ENCODE data around the gene NTNG2. TPM values are rescaled to one million over a fixed set of nuclear protein-coding genes. Genes with fewer than 3 reads are reported as not detected.

The NTNG2 gene
- total RNA-seq, 2 experiments from 2014 or later = 2.2 to 2.4 TPM

GRCh38 chr9:132157347-132158116 lies 4.3 kb upstream of the NTNG2 start:
- Mint-ChIP-seq H3K27ac (no peak overlapping the region), H3K36me3 (ENCODE audit: low read depth) (no peaks in the 10 kb centered on the region), H3K4me1 (ENCODE audit: low read depth) (peaks cover 7% of the 10 kb centered on the region), H3K4me3 (no peak overlapping the region), H3K9me3 (no peaks in the 10 kb centered on the region), H3K27me3 (peaks cover 23% of the 10 kb centered on the region)
- ATAC-seq = no peak
- ChIA-PET POLR2A (interaction anchor here (0.6 kb wide), 1 partner anchor 22 kb away, joined by 3 read pairs; no protein-coding TSS in a partner anchor), CTCF (interaction anchor here (1.2 to 5.8 kb wide), 2 partner anchors 13 to 79 kb away, joined by 5 to 25 read pairs; no protein-coding TSS in a partner anchor)
- no peak for TF ChIP-seq CTCF (IDR thresholded peaks at IDR 0.05)
- intact Hi-C loops (cut with micrococcal nuclease) = no loop called here
- no peak for DNase-seq

- TF ChIP-seq CTCF (IDR thresholded peaks at IDR 0.05) = no peak
- peak; percentile 86 for DNase-seq
- Mint-ChIP-seq H3K36me3 (ENCODE audit: low read depth) (no peaks in the 10 kb centered on the region), H3K4me1 (ENCODE audit: low read depth) (peaks cover 7% of the 10 kb centered on the region), H3K9me3 (no peaks in the 10 kb centered on the region), H3K27ac (peak overlapping the region; percentile 70), H3K4me3 (peak overlapping the region; percentile 83), H3K27me3 (peaks cover 38% of the 10 kb centered on the region)
- POLR2A ChIA-PET = no interaction called here
- intact Hi-C loops (cut with micrococcal nuclease) = no loop called here
- CTCF ChIA-PET = interaction anchor here (5.8 kb wide), 1 partner anchor 9 kb away, joined by 25 read pairs; no protein-coding TSS in a partner anchor
- peak; percentile 75 for ATAC-seq
Measured at GRCh38 chr9:132160802-132161742, 786 bp upstream of the NTNG2 start.

GRCh38 chr9:132162764-132163456 lies 1.1 kb downstream of the NTNG2 start:
- no peak for ATAC-seq
- TF ChIP-seq CTCF (IDR thresholded peaks at IDR 0.05) = no peak
- intact Hi-C loops (cut with micrococcal nuclease) = no loop called here
- POLR2A ChIA-PET = interaction anchor here (1.0 kb wide), 1 partner anchor 78 kb away, joined by 3 read pairs; no protein-coding TSS in a partner anchor
- Mint-ChIP-seq H3K4me1 (ENCODE audit: low read depth) (peaks cover 7% of the 10 kb centered on the region), H3K36me3 (ENCODE audit: low read depth) (no peaks in the 10 kb centered on the region), H3K27me3 (peaks cover 46% of the 10 kb centered on the region), H3K4me3 (peak overlapping the region; percentile 79), H3K27ac (no peak overlapping the region), H3K9me3 (no peaks in the 10 kb centered on the region)
- CTCF ChIA-PET = interaction anchor here (1.1 to 11.1 kb wide), 6 partner anchors 74 to 403 kb away, joined by 3 to 193 read pairs (median 3); no protein-coding TSS in a partner anchor
- DNase-seq = no peak

- H3K36me3 Mint-ChIP-seq (ENCODE audit: low read depth) = no peaks in the 10 kb centered on the region
Measured at GRCh38 chr9:132163457-132163875, 1.6 kb downstream of the NTNG2 start.

More at GRCh38 chr9:132163457-132163875, 1.6 kb downstream of the NTNG2 start:
- TF ChIP-seq CTCF (IDR thresholded peaks at IDR 0.05) = no peak
- H3K27me3 Mint-ChIP-seq = peaks cover 44% of the 10 kb centered on the region
- ATAC-seq (no peak), DNase-seq (no peak)
- CTCF ChIA-PET = interaction anchor here (0.7 to 11.1 kb wide), 6 partner anchors 13 to 404 kb away, joined by 3 to 193 read pairs (median 3); no protein-coding TSS in a partner anchor
- H3K9me3 Mint-ChIP-seq = no peaks in the 10 kb centered on the region
- H3K4me3 Mint-ChIP-seq = no peak overlapping the region
- H3K4me1 Mint-ChIP-seq (ENCODE audit: low read depth) = peaks cover 6% of the 10 kb centered on the region
- POLR2A ChIA-PET = interaction anchor here (1.0 kb wide), 1 partner anchor 77 kb away, joined by 3 read pairs; no protein-coding TSS in a partner anchor
- no peak overlapping the region for H3K27ac Mint-ChIP-seq
- intact Hi-C loops (cut with micrococcal nuclease) = no loop called here
